Activated CD8-positive, alpha-beta memory T cell treated with anti-CD3 and anti-CD28 coated beads, Interleukin-2, amount 10 ng/mL, durations not matched to agents 7 days and 5 days (primary cell): ENCODE results near the gene C19orf81. TPM values are rescaled to one million over a fixed set of nuclear protein-coding genes. Genes with fewer than 3 reads are reported as not detected.
A peak's percentile ranks its signal among the peaks of the same experiment; 100 is the strongest.

Source experiments
- ATAC-seq: fragments of 150-1000 bp; cut with Tn5 transposase; one replicate; pipeline ENCODE4 v1.10.0; 2021; ENCODE audit warnings: moderate library complexity
- CTCF ChIA-PET: fragments of 350-600 bp; sonication (Branson Sonifier 250); formaldehyde crosslinking; loops from one replicate; lab custom pipeline; 2021; ENCODE audit warnings: antibody characterized with exemption; lab: Charles Lee
- DNase-seq: peaks from one replicate; pipeline ENCODE4 v3.0.0-alpha.2; 2020
- H3K27ac Mint-ChIP-seq: one replicate; pipeline ENCODE4 v1.8.0; 2021; ENCODE audit warnings: mild to moderate bottlenecking, mixed read lengths
- H3K27me3 Mint-ChIP-seq: one replicate; pipeline ENCODE4 v1.8.0; 2021; ENCODE audit warnings: mixed read lengths
- H3K36me3 Mint-ChIP-seq: one replicate; pipeline ENCODE4 v1.8.0; 2021; ENCODE audit warnings: mild to moderate bottlenecking, mixed read lengths
- H3K4me1 Mint-ChIP-seq: one replicate; pipeline ENCODE4 v1.8.0; 2021; ENCODE audit warnings: mixed read lengths
- H3K4me3 Mint-ChIP-seq: one replicate; pipeline ENCODE4 v1.8.0; 2021; ENCODE audit warnings: mild to moderate bottlenecking, moderate library complexity, mixed read lengths
- H3K9me3 Mint-ChIP-seq: one replicate; pipeline ENCODE4 v1.8.0; 2022; ENCODE audit warnings: low read depth, mixed read lengths
- total RNA-seq, 2 experiments: library from RNA; stranded (reverse); gene quantifications; one replicate each; pipeline ENCODE4 v1.2.3, GENCODE V29; 2021

C19orf81 gene
- total RNA-seq, 2 experiments from 2014 or later = 0.70 TPM; not detected in 1

DNA sequence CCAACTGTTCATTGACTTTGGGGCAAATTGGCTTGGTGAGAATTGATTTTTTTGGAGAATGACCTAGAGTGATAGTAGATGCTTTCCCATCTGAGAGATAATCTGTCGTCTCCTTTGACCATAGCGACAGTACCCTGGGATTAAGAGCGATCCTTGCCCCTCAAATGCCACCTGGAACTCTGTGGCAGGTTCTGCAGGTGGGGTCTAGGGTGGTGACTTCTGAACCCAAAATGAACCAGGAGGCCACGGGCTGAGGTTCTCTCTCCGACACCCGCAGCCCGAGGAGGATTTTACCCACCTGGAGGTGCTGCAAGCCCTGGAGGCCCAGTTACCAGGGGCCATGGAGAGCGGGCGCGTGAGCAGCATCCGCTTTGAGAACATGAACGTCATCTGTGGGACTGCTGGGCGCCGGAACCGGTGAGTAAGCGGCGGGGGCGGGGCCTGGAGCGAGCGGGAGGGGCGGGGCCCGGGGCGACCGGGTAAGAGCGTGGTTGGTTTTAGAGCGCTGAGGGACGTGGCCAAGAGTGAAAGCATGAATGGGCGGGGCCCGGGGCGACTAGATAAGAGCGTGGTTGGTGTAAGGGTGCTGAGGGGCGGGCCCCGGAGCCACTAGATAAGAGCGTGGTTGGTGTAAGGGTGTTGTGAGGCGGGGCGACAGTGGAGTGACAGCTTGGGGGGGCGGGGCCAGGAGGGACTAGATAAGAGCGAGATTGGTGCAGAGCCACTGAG, 8.6 kb downstream of the C19orf81 start:
- H3K27me3 Mint-ChIP-seq = peaks cover 23% of the 10 kb centered on the region
- peak overlapping the region; percentile 62 for H3K4me3 Mint-ChIP-seq
- CTCF ChIA-PET = no interaction called here
- ATAC-seq (peak; percentile 98), DNase-seq (peak; percentile 89)
- H3K4me1 Mint-ChIP-seq = peaks cover 18% of the 10 kb centered on the region
- H3K27ac Mint-ChIP-seq = peak overlapping the region; percentile 79
- no peaks in the 10 kb centered on the region for H3K9me3 Mint-ChIP-seq
- peaks cover 6% of the 10 kb centered on the region for H3K36me3 Mint-ChIP-seq

DNA sequence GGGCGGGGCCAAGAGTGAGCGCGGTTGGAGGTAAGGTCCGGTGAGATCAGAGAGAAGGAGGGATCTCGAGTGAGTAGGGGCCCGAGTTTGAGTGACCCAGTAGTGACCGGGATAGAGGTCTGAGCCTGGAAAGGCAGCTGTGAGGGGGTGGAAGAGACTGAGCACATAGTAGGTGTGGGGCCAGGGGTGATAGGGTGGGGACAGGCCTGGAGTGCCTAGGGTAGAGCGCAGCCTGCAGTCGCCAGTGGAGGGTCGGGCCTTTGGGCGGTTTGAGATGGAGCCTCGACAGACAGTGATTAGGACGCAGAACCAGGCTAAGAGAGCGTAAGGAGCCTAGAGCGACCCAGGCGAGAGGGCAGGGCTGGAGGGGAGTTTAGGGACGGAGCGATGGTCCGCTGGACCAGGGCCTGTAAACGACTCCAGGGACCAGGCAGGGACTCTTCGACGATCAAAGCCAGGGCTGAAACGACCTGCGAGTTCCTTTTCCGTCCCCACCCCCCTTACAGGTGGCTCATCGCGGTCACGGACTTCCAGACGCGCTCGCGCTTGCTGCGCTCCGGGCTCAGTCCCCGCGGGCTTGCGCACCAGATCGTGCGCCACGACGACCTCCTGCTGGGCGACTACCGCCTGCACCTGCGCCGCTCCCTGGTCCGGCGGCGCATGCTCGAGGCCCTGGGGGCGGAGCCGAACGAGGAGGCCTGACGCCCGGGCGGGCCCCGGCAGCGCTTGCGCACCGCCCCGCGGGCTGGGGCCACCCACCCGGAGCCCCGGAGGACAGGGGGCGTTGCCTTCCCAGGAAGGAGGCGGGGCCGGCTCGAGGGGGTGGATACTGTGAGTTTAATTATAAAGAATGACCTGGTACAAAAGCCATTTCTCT, 9.4 kb downstream of the C19orf81 start:
- CTCF ChIA-PET = no interaction called here

DNA sequence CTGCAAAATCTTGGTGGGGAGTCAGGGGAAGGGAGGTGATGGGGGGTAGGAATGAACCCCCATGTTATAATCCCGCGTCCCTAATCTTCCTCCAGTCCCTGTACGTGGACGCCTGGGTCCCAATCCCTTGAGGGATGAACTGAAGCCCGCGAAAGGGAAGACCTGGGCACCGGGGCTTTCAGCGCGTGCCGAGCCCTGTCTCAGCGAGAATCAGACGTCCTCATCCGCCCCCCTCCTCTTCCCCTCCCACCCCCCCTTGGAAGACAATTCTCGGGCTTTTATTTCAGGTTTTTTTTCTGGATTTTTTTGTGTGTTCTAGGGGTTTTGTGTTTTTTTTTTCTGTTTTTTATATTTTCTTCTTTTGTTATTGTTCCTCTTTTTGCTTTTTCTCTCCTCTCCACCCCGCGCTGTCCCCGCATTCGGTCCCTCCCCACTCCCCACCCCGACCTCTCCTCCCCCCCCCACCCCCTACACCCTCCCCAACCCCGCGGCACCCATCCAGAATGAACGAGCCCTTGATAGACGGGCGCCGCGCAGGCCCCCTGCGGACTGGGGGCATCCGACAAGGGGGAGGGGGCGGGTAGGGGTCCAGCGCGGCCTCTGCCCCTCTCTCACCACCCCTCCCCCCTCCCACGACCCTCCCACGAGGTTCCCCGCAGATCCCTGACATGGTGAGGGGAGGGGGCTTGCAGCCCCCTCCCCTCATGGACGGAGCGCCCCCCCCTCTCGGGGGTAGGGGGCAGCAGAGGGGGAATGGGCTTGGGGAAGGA, 10.3 kb downstream of the C19orf81 start:
- DNase-seq (no peak), ATAC-seq (no peak)
- Mint-ChIP-seq H3K9me3 (no peaks in the 10 kb centered on the region), H3K27me3 (peaks cover 20% of the 10 kb centered on the region), H3K27ac (no peak overlapping the region), H3K36me3 (peaks cover 6% of the 10 kb centered on the region), H3K4me3 (no peak overlapping the region), H3K4me1 (peaks cover 18% of the 10 kb centered on the region)
- CTCF ChIA-PET = no interaction called here

More for the DNA sequence above, 9.4 kb downstream of the C19orf81 start:
- H3K36me3 Mint-ChIP-seq = peaks cover 6% of the 10 kb centered on the region
- no peaks in the 10 kb centered on the region for H3K9me3 Mint-ChIP-seq
- DNase-seq (peak; percentile 62), ATAC-seq (peak; percentile 27)
- H3K4me1 Mint-ChIP-seq = peaks cover 18% of the 10 kb centered on the region
- H3K27me3 Mint-ChIP-seq = peaks cover 23% of the 10 kb centered on the region
- peak overlapping the region; percentile 62 for H3K4me3 Mint-ChIP-seq
- H3K27ac Mint-ChIP-seq = peak overlapping the region; percentile 79

DNA sequence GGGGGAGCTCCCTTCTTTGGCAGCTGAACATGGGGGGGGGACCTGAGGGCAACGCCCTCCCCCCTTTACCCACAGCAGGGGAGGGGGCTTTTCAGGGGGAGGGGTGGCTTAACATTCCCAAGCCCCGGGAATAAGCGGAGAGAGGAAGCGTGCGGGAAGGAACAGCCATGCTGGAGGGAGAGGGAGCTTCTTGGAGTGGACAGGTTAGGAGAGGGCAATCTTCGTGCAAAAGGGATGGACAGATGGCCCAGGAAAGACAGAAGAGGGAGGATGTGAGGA, 10.8 kb downstream of the C19orf81 start:
- peaks cover 18% of the 10 kb centered on the region for H3K4me1 Mint-ChIP-seq
- H3K4me3 Mint-ChIP-seq = no peak overlapping the region
- H3K27me3 Mint-ChIP-seq = peaks cover 23% of the 10 kb centered on the region
- H3K27ac Mint-ChIP-seq = no peak overlapping the region
- H3K9me3 Mint-ChIP-seq = no peaks in the 10 kb centered on the region
- ATAC-seq (no peak), DNase-seq (no peak)
- CTCF ChIA-PET = no interaction called here
- peaks cover 6% of the 10 kb centered on the region for H3K36me3 Mint-ChIP-seq

DNA sequence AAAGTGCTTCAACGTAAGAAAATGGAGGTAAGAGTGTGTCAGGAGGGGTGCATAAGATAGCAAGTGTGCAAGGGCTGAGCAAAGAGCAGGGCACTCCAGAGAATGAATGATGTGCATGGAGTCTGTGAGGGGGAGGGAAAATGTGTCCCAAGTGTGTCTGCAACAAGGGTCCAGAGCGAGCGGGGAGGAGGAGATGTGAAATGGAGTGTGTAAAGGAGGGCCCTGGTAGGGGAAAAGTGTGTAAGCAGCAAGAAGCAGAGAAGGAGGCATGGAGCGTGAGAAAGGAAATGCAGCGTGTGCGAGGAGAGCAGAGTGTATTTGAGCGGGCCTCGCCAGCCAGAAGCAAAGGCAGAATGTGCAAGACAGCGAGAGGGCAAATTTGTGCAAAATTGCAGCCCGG, 11.8 kb downstream of the C19orf81 start:
- H3K4me1 Mint-ChIP-seq = peaks cover 18% of the 10 kb centered on the region
- ATAC-seq (no peak), DNase-seq (no peak)
- no peaks in the 10 kb centered on the region for H3K9me3 Mint-ChIP-seq
- no peak overlapping the region for H3K4me3 Mint-ChIP-seq
- CTCF ChIA-PET = no interaction called here
- peaks cover 27% of the 10 kb centered on the region for H3K27me3 Mint-ChIP-seq
- H3K27ac Mint-ChIP-seq = no peak overlapping the region
- peaks cover 6% of the 10 kb centered on the region for H3K36me3 Mint-ChIP-seq

DNA sequence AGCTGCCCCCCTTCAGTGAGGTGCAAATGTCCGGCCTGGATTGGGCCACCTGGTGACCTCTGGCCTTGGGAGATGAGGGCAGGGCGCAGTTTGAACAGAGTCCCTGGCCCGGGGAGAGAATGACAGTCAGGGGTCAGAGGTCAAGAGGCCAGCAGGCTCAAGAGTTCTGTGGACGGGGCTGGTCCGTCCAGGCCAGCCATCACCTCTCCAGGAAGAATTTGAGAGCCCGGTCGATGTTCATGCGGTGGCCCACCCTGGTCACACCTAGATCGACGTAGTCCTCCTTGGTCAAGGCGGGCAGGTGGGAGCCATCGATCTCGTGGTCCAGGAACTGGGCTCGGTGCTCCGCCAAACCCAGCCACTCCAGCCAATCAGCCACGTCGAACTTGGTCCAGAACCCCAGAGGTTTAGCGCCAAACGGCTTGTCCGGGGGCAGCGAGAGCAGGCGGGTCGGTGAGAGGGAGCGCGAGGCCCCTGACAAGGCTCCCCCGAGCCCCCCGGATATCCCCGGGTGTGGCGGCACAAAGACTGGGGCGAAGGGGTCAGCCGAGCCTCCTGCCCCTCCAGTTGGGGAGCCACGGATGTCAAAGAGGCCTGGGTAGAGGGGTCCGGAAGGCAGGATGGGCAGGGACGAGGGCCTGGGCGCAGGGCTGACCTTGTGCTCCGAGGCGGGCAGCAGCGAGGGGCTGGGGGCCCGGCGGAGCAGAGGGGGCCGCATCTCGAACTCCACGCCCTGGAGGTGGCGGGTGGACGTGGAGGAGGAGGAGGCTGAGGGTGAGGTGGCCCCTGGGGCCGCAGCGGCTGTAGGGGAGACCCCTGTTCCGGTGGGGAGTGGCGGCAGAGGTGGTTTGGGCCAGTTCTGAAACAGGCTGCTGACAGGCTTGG, 12.8 kb downstream of the C19orf81 start:
- Mint-ChIP-seq H3K4me3 (no peak overlapping the region), H3K36me3 (peaks cover 6% of the 10 kb centered on the region), H3K9me3 (no peaks in the 10 kb centered on the region), H3K27me3 (peaks cover 29% of the 10 kb centered on the region), H3K4me1 (peaks cover 18% of the 10 kb centered on the region), H3K27ac (no peak overlapping the region)
- CTCF ChIA-PET = no interaction called here
- DNase-seq (no peak), ATAC-seq (no peak)

DNA sequence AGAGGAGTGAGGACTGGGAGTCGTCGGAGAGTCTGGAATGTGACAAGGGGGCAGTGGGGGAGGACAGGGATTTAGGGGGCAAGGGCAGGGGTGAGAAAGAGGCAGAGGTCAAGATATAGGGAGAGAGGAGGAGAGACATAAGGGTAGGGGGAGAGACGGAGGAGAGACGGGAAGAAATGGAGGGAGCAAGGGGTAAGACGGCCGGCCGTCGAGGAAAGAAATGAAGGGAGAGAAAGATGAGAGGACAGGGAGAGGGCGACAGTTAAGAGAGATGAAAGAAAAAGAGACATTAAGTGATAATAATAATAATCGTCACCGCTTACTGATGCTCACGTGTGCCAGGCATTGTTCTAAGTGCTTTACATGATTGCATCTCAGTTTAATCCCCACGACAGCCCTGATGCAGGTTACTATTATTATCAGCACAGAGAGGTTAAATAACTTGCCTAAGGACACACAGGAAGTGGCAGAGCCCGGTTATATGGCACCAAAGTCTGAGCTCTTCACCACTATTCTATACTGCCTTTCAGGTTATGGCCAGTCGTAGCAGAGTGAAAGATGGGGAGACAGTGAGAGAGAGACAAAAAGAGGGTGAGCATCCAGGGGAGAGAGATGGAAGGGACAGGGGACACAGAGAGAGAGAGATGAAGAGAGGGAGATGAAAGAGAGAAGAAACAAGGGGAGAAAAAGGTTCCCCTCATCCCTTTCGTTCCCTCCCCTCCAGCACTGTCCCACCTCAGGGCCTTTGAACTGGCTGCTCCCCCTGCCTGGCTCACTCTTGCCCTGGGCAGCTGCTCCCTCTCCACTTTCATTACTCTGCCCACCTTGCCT, 13.6 kb downstream of the C19orf81 start:
- H3K36me3 Mint-ChIP-seq = peaks cover 6% of the 10 kb centered on the region
- DNase-seq (no peak), ATAC-seq (no peak)
- peaks cover 24% of the 10 kb centered on the region for H3K27me3 Mint-ChIP-seq
- H3K27ac Mint-ChIP-seq = no peak overlapping the region
- H3K9me3 Mint-ChIP-seq = no peaks in the 10 kb centered on the region
- CTCF ChIA-PET = no interaction called here
- H3K4me3 Mint-ChIP-seq = no peak overlapping the region
- H3K4me1 Mint-ChIP-seq = peaks cover 10% of the 10 kb centered on the region

DNA sequence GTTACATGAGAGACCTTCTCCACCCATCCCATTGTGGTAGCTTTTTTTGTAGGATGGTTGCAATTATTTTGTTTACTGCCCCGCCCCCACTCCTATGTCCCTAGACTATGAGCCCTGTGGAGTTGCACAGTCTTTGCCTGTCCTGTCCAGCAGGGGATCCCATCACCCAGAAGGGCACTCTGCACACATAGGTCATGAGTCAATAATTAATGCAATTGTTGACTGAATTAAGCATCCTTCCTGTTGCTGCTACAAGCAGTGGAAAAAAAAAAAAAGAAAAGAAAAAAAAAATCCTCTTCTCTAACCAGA, 14.2 kb downstream of the C19orf81 start:
- Mint-ChIP-seq H3K36me3 (peaks cover 2% of the 10 kb centered on the region), H3K27ac (no peak overlapping the region), H3K27me3 (peaks cover 20% of the 10 kb centered on the region), H3K4me1 (peaks cover 4% of the 10 kb centered on the region), H3K4me3 (no peak overlapping the region), H3K9me3 (no peaks in the 10 kb centered on the region)
- no peak for DNase-seq
- CTCF ChIA-PET = no interaction called here
- no peak for ATAC-seq

DNA sequence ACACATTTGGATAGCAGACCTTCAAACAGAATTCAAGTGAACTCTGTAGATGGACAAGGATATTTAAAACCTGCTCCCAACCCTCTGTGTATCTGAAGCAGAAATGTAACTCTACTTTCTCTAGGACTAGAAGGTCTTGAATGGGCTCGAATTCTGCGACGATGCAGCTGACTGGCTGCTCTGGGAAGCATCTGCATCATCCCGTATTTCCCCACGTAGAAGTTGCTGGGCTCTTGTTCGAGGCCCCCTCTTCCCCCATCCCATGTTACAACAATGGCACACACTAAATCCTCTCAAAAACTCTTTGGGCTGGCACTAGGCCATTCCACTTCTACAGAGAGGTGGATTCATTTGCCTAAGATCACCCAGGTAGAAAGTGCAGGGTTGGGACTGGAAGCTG, 15.0 kb downstream of the C19orf81 start:
- ATAC-seq = no peak
- H3K36me3 Mint-ChIP-seq = peaks cover 1% of the 10 kb centered on the region
- H3K4me1 Mint-ChIP-seq = no peaks in the 10 kb centered on the region
- H3K9me3 Mint-ChIP-seq = no peaks in the 10 kb centered on the region
- DNase-seq = no peak
- peaks cover 19% of the 10 kb centered on the region for H3K27me3 Mint-ChIP-seq
- H3K4me3 Mint-ChIP-seq = no peak overlapping the region
- H3K27ac Mint-ChIP-seq = no peak overlapping the region
- CTCF ChIA-PET = interaction anchor here (1.0 to 1.6 kb wide), 2 partner anchors 56 to 108 kb away, joined by 3 to 4 read pairs; no protein-coding TSS in a partner anchor

DNA sequence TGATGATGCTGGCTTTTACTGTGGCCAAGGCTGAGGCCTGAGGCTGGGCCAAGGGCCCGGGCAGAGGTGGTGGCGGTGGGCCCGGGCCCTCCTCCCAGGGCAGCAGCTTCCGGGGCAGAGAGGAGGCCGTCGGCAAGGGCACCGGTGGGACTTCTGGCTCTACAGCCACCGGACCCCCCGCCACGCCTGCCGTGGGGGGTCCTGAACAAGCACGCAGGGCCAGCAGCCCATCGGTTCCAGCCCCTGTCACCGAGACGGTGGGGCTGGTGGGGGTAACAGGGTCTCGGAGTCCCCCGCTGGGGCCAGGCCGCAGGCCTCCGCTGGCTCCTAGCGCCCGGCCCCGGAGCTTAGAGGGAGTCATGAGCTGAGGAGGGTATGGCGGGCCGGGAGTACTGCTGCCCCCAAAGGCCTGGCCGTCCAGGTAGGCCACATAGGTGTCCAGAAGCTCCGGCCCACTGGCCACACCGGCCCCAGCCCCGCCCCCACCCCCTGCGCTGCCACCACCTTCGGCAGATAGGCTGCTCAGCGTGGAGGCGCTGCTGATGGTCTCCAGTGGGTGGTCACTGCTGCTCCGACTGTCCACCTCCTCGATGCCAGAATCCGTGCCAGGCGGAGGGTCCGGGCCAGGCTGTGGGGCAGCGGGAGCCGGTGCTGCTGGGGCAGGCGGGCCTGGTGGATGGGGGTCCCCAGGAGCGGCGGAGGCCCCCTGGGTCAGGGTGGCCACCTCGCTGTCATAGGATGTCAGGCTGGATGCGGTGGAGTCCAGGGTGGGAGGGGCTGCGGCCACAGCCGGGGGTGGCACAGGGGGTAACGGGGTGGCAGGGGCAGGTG, 17.3 kb downstream of the C19orf81 start:
- H3K27ac Mint-ChIP-seq = no peak overlapping the region
- peaks cover 29% of the 10 kb centered on the region for H3K27me3 Mint-ChIP-seq
- no peaks in the 10 kb centered on the region for H3K4me1 Mint-ChIP-seq
- H3K36me3 Mint-ChIP-seq = no peaks in the 10 kb centered on the region
- ATAC-seq = no peak
- CTCF ChIA-PET = no interaction called here
- H3K4me3 Mint-ChIP-seq = no peak overlapping the region
- H3K9me3 Mint-ChIP-seq = no peaks in the 10 kb centered on the region
- no peak for DNase-seq

DNA sequence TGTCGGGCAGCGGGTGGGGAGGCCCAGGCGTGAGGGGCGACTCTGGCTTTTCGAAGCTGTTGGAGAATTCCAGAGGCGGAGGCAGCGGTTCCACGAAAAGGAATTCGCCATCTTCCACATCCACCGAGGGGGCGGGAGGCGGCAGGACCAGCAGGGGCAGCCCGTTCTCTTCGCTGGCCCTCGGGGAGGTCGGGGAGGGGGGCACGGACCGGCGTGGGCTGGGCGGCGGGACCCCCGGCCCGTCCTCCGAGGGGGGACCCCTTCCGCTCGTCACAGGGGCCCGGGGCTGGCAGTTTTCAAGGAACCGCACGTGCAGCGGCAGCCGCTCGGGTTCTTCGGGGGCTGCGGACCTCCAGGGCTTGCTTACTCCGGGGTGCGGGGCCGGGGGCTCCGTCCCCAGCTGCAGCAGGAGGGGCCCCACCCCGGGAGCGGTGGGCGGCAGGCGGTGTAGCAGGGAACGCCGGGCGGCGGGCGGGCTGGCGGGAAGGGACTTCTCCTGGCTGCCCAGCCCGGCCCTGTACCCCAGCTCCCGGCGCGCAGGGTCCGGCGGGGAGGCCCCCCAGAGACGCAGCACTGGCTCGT, 18.0 kb downstream of the C19orf81 start:
- no peaks in the 10 kb centered on the region for H3K9me3 Mint-ChIP-seq
- no peak for ATAC-seq
- H3K4me1 Mint-ChIP-seq = no peaks in the 10 kb centered on the region
- no peak for DNase-seq
- no peak overlapping the region for H3K4me3 Mint-ChIP-seq
- no peak overlapping the region for H3K27ac Mint-ChIP-seq
- CTCF ChIA-PET = no interaction called here
- peaks cover 30% of the 10 kb centered on the region for H3K27me3 Mint-ChIP-seq
- H3K36me3 Mint-ChIP-seq = no peaks in the 10 kb centered on the region
